HG03139 (cell line): Measurements from ENCODE around the gene FRG2B.
"Not testable (repeated sequence)": the region's sequence is repeated elsewhere in the genome, so short reads cannot be mapped to it uniquely, and the experiment has no call there.

ENCODE experiments used
- ATAC-seq: cut with Tn5 transposase; IDR thresholded peaks from one replicate; pipeline ENCODE4 v1.9.1; 2021; ENCODE audit not compliant: unreplicated experiment

Gene FRG2B

DNA sequence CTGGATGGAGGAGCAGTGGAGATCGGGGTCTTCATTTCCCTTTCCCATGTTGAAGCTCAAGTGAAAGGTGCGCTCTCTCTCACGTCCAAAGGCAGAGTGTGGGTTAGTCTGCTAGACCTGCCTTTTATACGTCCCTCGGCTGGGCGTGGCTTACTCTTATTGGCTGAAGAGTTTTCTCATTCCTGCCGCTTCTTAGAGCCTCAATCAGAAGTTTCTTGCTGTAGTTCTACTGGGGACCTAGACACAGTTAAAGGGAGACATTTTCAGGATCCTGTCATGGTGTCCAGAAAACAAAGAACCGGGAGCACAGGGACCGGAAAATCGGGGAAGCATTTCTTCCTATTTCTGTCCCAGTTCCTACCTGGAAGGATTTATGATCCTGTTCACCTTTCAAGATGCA lies at the start of gene FRG2B:
Gene FRG2B (minus strand): TSS at position 101 of the 400 bp plus-strand sequence. CDS start 53 bp downstream, at position 48.
- ATAC-seq, result not testable (repeated sequence)

DNA sequence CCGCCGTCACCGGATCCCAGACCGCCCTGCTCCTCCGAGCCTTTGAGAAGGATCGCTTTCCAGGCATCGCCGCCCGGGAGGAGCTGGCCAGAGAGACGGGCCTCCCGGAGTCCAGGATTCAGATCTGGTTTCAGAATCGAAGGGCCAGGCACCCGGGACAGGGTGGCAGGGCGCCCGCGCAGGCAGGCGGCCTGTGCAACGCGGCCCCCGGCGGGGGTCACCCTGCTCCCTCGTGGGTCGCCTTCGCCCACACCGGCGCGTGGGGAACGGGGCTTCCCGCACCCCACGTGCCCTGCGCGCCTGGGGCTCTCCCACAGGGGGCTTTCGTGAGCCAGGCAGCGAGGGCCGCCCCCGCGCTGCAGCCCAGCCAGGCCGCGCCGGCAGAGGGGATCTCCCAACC lies 40.9 kb upstream of the FRG2B start:
- ATAC-seq, result not testable (repeated sequence)

- ATAC-seq, result not testable (repeated sequence)
Measured at GRCh38 chr10:133663544-133664160, 37.1 kb upstream of the FRG2B start.

GRCh38 chr10:133661122-133661521 lies 34.5 kb upstream of the FRG2B start:
- ATAC-seq, result not testable (repeated sequence)

DNA sequence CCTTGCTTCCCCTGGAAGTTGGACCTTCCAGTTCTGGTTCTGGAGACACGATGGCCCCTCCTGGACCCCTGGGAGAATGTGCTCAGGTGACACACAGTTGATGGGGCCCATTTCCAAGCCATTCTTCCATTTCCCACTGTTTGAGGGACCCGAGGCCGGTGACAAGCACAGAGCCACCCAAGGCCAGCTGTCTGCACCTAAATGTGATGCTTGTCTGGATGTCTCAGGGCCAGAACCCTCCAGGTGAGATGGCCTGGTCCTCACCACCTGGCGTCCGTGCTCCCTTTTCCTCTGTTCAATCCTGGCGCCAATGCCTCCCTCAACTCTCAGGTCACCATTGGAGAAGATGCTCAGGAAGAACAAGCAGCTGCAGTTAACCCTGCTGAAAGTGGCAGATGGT lies 33.9 kb upstream of the FRG2B start:
- not testable (repeated sequence) for ATAC-seq

GRCh38 chr10:133657276-133657675 lies 30.7 kb upstream of the FRG2B start:
- ATAC-seq, result not testable (repeated sequence)

DNA sequence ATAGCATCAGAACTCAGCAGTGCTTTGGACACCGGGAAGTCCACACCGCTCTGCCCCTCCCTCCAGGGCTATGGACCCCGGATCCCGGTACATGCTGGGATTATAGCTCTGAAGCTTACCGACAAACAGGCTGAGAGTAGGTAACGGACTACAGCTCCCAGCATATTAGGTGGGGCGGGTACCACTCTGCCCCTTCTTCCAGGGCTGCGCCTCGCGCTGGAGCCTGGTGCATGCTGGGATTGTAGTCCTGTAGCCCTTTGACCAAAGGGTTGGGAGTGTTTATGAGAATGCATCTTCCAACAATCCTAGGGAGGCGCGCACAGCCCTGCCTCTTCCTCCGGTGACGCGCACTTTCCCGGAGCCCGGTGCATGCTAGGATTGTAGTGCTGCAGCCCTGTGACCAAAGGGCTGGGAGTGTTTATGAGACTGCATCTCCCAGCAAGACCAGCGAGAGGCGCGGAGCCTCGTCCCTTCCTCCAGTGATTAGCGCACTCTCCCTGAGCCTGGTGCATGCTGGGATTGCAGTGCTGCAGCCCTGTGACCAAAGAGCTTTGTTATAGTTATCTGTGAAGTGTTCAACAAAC lies 22.4 kb upstream of the FRG2B start:
- not testable (repeated sequence) for ATAC-seq

DNA sequence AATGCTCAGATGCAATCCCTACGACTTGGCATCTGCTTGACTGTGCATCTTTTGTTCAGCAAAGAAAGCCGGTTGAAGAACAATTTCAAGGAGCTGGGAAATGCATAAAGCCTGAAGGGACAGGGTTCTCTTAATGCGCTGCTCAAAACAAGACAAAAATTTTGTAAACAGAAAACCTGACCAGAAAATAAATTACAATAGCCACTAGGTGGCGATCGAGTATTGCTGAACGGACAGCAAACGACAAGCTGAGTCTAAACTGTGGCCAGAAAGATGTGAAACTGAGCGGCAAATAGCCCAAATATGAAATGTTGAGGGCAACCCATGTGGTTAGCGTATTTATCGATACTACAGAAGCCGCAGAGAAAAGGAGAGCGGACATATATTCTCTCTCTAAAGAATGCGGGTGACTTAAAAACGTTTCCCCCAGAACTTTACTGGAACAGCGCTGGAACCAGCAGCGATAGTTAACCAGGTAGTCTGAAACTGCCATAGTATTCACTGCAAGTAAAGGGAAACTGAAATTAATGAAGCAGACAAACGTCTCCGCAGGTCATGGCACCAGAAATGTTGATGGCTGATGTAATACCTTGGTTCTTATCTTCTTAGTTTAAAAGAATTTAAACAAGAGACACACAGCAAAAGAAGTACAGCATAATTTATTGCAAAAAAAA lies 20.6 kb upstream of the FRG2B start:
- peak; percentile 89 for ATAC-seq

DNA sequence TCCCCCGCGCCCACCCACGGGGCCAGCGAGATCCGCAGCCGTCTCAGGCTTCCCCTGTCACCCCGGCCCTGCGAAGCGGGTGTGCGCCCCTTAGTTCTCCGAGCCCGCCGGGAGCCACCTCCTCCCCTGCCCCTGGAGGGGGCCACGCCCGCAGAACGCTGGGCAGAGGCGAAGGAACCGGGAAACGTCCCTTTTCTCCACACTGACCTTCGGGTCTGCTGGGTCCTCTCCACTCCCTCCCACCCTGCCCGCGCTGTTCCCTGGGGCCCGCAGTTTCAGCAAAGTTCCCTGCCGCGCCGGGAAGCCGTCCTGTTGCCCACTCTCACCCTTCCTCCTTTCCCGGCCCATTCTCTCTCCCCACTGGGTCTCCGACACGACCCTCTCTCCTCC lies 11.2 kb upstream of the FRG2B start:
- not testable (repeated sequence) for ATAC-seq

DNA sequence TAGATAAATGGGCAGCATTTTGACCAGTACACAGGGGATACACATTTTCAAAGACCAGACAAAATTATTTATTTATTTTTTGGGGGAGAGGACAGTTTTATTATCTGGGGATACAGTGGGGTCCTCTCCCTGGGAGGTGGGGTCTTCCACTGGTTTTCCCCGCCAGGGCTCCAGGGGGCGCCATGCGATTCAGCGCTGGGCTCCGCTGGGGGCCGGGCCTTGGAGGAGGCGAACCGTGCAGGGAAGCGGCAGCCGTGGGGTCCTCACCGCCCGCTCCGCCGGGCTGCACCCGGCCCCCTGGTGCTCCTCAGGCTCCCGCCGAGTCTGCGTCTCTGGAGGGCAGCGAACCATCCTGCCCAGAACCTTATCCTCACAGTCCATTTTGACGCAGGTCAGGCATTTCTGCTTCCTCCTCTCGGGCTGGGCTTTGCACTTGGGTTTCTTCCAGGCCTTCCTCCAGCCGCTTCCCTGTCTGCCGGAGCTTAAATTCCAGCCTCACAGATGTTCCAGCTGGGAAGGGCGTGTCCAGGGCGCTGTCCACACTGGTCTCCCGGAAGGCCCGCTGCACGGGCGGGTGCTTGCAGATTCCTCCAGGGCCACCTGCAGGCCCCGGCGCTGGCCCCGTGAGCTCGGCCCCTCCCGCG lies 10.7 kb upstream of the FRG2B start:
- ATAC-seq, result not testable (repeated sequence)

- not testable (repeated sequence) for ATAC-seq
Measured at GRCh38 chr10:133630723-133631249, 4.2 kb upstream of the FRG2B start.

GRCh38 chr10:133622544-133622943 lies 4.1 kb downstream of the FRG2B start:
- ATAC-seq, result not testable (repeated sequence)

DNA sequence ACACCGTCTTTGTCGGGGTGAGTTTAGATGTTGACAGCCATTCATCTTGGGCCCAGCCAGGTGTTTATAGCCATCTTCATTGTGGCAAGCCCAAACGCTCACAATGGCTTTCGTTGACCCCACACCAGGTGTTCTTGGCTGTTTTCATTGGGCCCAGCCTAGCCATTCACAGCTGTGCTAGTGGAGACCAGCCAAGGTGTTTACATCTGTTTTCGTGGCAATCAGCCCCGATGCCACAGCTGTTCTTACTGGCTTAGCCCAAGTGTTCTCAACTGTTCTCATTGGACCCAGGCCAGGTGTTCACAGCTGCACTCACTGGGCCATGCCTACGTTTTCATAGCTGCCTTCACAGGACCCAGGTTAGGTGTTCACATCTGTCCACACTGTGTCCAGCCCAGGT lies 7.7 kb downstream of the FRG2B start:
- ATAC-seq, result no peak

DNA sequence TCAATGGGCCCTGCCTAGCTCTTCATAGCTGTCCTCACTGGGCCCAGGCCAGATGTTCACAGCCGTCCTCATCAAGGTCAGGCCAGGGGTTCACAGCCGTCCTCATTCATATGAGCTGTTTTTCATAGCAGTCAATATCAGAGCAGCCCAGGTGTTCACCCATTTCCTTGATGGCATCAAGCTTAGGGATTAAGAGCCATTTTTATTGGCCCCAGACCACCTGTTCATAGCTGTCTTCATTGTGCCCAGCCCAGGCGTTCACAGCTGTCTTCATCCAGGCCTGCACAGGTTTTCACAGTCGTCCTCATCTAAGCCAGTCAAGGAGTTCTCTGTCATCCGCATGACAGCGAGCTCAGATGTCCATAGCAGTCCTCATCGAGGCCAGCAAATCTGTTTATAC lies 9.4 kb downstream of the FRG2B start:
- no peak for ATAC-seq

- no peak for ATAC-seq
Measured at GRCh38 chr10:133616371-133617130, 10.0 kb downstream of the FRG2B start.

GRCh38 chr10:133614830-133615580 lies 11.6 kb downstream of the FRG2B start:
- no peak for ATAC-seq

DNA sequence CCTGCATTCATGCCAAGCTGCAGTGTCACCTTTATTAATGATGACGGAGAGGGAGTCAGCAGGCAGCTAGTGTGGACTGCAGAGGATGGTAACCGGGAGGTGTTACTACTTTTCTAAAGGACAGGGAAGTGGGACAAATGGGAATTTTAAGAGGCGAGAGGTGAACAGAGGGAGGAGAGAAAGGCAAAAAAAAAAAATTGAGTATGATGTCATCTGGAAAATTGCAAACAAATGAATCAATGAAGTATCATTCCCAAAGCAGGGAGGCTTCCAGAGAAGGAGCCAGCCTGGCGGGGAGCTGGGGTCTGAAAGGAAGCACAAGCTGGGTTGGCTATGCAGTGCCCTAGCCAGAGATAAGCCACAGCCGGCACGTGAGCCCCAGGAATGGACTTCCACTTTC lies 12.9 kb downstream of the FRG2B start:
- ATAC-seq, result no peak

DNA sequence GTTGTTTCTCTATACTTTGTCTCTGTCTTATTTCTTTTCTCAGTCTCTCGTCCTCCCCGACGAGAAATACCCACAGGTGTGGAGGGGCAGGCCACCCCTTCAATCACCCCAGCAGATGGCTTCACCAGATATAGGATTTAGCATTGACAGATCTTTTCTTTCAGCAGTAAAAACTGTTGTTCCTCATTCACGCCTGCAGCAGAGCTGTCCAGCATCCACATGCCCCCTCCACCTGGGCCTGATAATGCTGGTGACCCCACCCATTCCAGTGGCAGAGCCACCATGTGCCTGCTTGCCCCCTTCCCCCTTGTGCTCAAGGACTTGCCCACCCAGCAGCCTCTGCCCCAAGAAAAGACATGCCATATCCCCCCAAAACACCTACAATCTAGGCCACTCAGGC lies 15.5 kb downstream of the FRG2B start:
- ATAC-seq, result no peak

- no peak for ATAC-seq
Measured at GRCh38 chr10:133608855-133609254, 17.7 kb downstream of the FRG2B start.

- ATAC-seq, result not testable (repeated sequence)
Measured at GRCh38 chr10:133603434-133603833, 23.2 kb downstream of the FRG2B start.
